Measurements from ENCODE around the gene DPY19L2. TPM values are rescaled to one million over a fixed set of nuclear protein-coding genes. Genes with fewer than 3 reads are reported as not detected.
A peak's percentile ranks its signal among the peaks of the same experiment; 100 is the strongest.
"Not testable (repeated sequence)": the region's sequence is repeated elsewhere in the genome, so short reads cannot be mapped to it uniquely, and the experiment has no call there.

Gene DPY19L2
- total and polyA plus RNA-seq, 9 of the 15 experiments (the other 6 are each of a cell fraction or from before 2014, with no cell fraction given), result 0.05 to 0.13 (median 0.12) TPM; not detected in 3

GRCh38 chr12:63558445-63558844 lies 109.8 kb downstream of the DPY19L2 start:
- H3K4me2 ChIP-seq (ENCODE audit: insufficient read depth, low read length); H3K79me2 ChIP-seq (ENCODE audit: control insufficient read depth, insufficient read depth, low read length); H2AFZ ChIP-seq (ENCODE audit: low read depth, low read length); H3K27me3 ChIP-seq (ENCODE audit: control insufficient read depth in 2 of 2, insufficient read depth in 2 of 2, low read length in 2 of 2); H3K9me1 ChIP-seq (ENCODE audit: control insufficient read depth, insufficient read depth, low read length); BruUV-seq (replicated peaks); H4K20me1 ChIP-seq (replicated peaks; ENCODE audit: control insufficient read depth, insufficient read depth, low read length); H3K9me3 ChIP-seq (replicated peaks; ENCODE audit: control insufficient read depth, insufficient read depth, low read depth, low read length); intact Hi-C loops (cut with micrococcal nuclease); FAIRE-seq; H3K4me3 ChIP-seq; POLR2A ChIA-PET; CTCF ChIA-PET (ENCODE audit: low intra/inter-chr PET ratio); H3K4me1 ChIP-seq (replicated peaks in 1 of 2; ENCODE audit: control insufficient read depth in 2 of 2, insufficient read depth in 2 of 2, low read length in 2 of 2); H3K36me3 ChIP-seq (ENCODE audit: control insufficient read depth, insufficient read depth, low read length); ATAC-seq; H3K9ac ChIP-seq (ENCODE audit: insufficient read depth in 1 of 2, low read depth in 2 of 2, low read length in 2 of 2); in situ Hi-C loops (cut with MboI); DNase-seq (ENCODE audit: extremely low read depth in 1 of 4, low spot score in 3 of 4); H3K27ac ChIP-seq (ENCODE audit: extremely low read depth, low read depth, low read length): not testable (repeated sequence)
- peak; percentile 58 for TF ChIP-seq ZNF146 (CRISPR knock-in tag; IDR thresholded peaks at IDR 0.05; ENCODE audit: unreplicated experiment)
- WGBS (ENCODE audit: insufficient coverage, low coverage, missing lambda C conversion rate), result 9% methylated on average over 4 of the region's 6 CpGs

DNA sequence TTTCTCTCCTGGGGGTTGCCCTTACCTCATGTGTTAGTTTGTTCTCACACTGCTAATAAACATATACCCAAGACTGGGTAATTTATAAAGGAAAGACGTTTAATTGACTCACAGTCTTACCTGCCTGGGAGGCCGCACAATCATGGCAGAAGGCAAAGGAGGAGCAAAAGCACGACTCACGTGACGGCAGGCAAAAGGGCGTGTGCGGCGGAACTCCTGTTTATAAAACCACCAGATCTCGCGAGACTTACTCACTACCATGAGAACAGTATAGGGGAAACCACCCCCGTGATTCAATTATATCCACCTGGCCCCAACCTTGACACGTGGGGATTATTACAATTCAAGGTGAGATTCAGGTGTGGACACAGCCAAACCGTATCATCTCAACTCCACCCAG lies 116.9 kb downstream of the DPY19L2 start:
- H3K4me1 ChIP-seq (replicated peaks in 1 of 2; ENCODE audit: control insufficient read depth in 2 of 2, insufficient read depth in 2 of 2, low read length in 2 of 2); H3K27me3 ChIP-seq (ENCODE audit: control insufficient read depth in 2 of 2, insufficient read depth in 2 of 2, low read length in 2 of 2); H3K27ac ChIP-seq (ENCODE audit: extremely low read depth, low read depth, low read length); H4K20me1 ChIP-seq (replicated peaks; ENCODE audit: control insufficient read depth, insufficient read depth, low read length); H3K9ac ChIP-seq (ENCODE audit: insufficient read depth in 1 of 2, low read depth in 2 of 2, low read length in 2 of 2); BruUV-seq (replicated peaks); FAIRE-seq; H3K9me3 ChIP-seq (replicated peaks; ENCODE audit: control insufficient read depth, insufficient read depth, low read depth, low read length); H3K36me3 ChIP-seq (ENCODE audit: control insufficient read depth, insufficient read depth, low read length); CTCF ChIA-PET (ENCODE audit: low intra/inter-chr PET ratio); intact Hi-C loops (cut with micrococcal nuclease); POLR2A ChIA-PET; H2AFZ ChIP-seq (ENCODE audit: low read depth, low read length); H3K4me3 ChIP-seq; H3K9me1 ChIP-seq (ENCODE audit: control insufficient read depth, insufficient read depth, low read length); H3K79me2 ChIP-seq (ENCODE audit: control insufficient read depth, insufficient read depth, low read length); H3K4me2 ChIP-seq (ENCODE audit: insufficient read depth, low read length): not testable (repeated sequence)
- peak; percentile 65 for TF ChIP-seq USF2 (CRISPR knock-in tag; IDR thresholded peaks at IDR 0.05)
- peak; percentile 75; the same call in 1 of the 2 replicates for TF ChIP-seq CHD2 (IDR thresholded peaks at IDR 0.05; ENCODE audit: low read depth, low read length)
- peak; percentile 62; the same call in 1 of the 2 replicates for TF ChIP-seq BHLHE40 (IDR thresholded peaks at IDR 0.05; ENCODE audit: low read length)
- ATAC-seq (peak; percentile 54; the same call in 2 of the 3 replicates), DNase-seq (ENCODE audit: extremely low read depth in 1 of 4, low spot score in 3 of 4) (peak in 1 of 4 experiments; percentile 20)
- in situ Hi-C loops (cut with MboI), result loop anchor here (5.0 kb wide), 1 partner anchor 196 kb away; no protein-coding TSS in a partner anchor
- whole genome bisulfite sequencing (ENCODE audit: insufficient coverage, low coverage, missing lambda C conversion rate), result under 1% methylated on average over 13 of the region's 13 CpGs

DNA sequence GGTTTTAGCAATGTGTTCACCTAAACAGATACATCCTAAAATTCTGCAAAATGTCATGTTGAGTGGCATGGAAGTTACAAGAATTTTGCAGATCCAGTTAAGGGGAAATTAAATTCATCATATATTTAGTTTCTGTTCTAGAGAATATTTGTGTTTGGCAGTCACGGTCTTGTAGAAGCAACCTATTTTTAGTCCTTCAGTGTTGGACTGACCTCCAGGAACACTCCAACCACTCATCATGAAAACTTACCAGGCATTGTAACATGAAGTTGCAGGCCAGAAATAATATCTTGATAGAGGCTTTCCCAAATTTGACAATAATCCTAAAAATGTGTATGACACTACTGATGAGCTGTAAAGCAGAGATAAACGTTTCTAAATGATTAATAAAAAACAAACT lies 119.3 kb downstream of the DPY19L2 start:
- H4K20me1 ChIP-seq (replicated peaks; ENCODE audit: control insufficient read depth, insufficient read depth, low read length); H3K27ac ChIP-seq (ENCODE audit: extremely low read depth, low read depth, low read length); intact Hi-C loops (cut with micrococcal nuclease); H3K4me3 ChIP-seq; H2AFZ ChIP-seq (ENCODE audit: low read depth, low read length); in situ Hi-C loops (cut with MboI); POLR2A ChIA-PET; H3K4me2 ChIP-seq (ENCODE audit: insufficient read depth, low read length); H3K9ac ChIP-seq (ENCODE audit: insufficient read depth in 1 of 2, low read depth in 2 of 2, low read length in 2 of 2); H3K36me3 ChIP-seq (ENCODE audit: control insufficient read depth, insufficient read depth, low read length); FAIRE-seq; H3K79me2 ChIP-seq (ENCODE audit: control insufficient read depth, insufficient read depth, low read length); H3K9me3 ChIP-seq (replicated peaks; ENCODE audit: control insufficient read depth, insufficient read depth, low read depth, low read length); H3K4me1 ChIP-seq (replicated peaks in 1 of 2; ENCODE audit: control insufficient read depth in 2 of 2, insufficient read depth in 2 of 2, low read length in 2 of 2); ATAC-seq; H3K27me3 ChIP-seq (ENCODE audit: control insufficient read depth in 2 of 2, insufficient read depth in 2 of 2, low read length in 2 of 2); CTCF ChIA-PET (ENCODE audit: low intra/inter-chr PET ratio); H3K9me1 ChIP-seq (ENCODE audit: control insufficient read depth, insufficient read depth, low read length); DNase-seq (ENCODE audit: extremely low read depth in 1 of 4, low spot score in 3 of 4); BruUV-seq (replicated peaks): not testable (repeated sequence)
- 0% methylated on average over 2 of the region's 2 CpGs for WGBS (ENCODE audit: insufficient coverage, low coverage, missing lambda C conversion rate)
